Urinary bladder (tissue), 4 donors: ENCODE results near the gene SMARCB1. TPM values are rescaled to one million over a fixed set of nuclear protein-coding genes. Genes with fewer than 3 reads are reported as not detected.

Experiments
- DNase-seq: peaks from one replicate; pipeline ENCODE4 v3.0.0-alpha.2; 2015; ENCODE audit errors: extremely low spot score
- H3K27ac ChIP-seq: one replicate; pipeline ENCODE4 v1.5.1; 2013; ENCODE audit warnings: low read depth, mild to moderate bottlenecking, moderate library complexity
- H3K36me3 ChIP-seq: one replicate; pipeline ENCODE4 v1.6.1; 2013; ENCODE audit warnings: mild to moderate bottlenecking, moderate library complexity; ENCODE audit not compliant: insufficient read depth
- H3K4me1 ChIP-seq: one replicate; pipeline ENCODE4 v1.6.1; 2013; ENCODE audit warnings: mild to moderate bottlenecking, moderate library complexity; ENCODE audit not compliant: insufficient read depth
- H3K4me3 ChIP-seq: one replicate; pipeline ENCODE4 v1.5.1; 2013; ENCODE audit warnings: low read depth, low read length
- WGBS: extraction: QIAGEN DNeasy Blood & Tissue Kit; methylation state at CpG from one replicate; pipeline ENCODE4 v1.1.7; 2013; 5-methylcytosine and 5-hydroxymethylcytosine counted together
- polyA plus RNA-seq: library from polyadenylated mRNA; stranded (reverse); fragments of 200-250 nt; gene quantifications from one replicate; pipeline ENCODE4 v1.2.3, GENCODE V29; 2013
- total RNA-seq: library from RNA; depleted of rRNA; stranded (reverse); fragments of >200 nt; gene quantifications from one replicate; pipeline ENCODE4 v1.2.3, GENCODE V29; 2014
- donor health status: healthy with polysubstance abuse.
- donor health status: healthy.

Gene SMARCB1
- total RNA-seq (16.7 TPM), polyA plus RNA-seq (47.9 TPM)

DNA sequence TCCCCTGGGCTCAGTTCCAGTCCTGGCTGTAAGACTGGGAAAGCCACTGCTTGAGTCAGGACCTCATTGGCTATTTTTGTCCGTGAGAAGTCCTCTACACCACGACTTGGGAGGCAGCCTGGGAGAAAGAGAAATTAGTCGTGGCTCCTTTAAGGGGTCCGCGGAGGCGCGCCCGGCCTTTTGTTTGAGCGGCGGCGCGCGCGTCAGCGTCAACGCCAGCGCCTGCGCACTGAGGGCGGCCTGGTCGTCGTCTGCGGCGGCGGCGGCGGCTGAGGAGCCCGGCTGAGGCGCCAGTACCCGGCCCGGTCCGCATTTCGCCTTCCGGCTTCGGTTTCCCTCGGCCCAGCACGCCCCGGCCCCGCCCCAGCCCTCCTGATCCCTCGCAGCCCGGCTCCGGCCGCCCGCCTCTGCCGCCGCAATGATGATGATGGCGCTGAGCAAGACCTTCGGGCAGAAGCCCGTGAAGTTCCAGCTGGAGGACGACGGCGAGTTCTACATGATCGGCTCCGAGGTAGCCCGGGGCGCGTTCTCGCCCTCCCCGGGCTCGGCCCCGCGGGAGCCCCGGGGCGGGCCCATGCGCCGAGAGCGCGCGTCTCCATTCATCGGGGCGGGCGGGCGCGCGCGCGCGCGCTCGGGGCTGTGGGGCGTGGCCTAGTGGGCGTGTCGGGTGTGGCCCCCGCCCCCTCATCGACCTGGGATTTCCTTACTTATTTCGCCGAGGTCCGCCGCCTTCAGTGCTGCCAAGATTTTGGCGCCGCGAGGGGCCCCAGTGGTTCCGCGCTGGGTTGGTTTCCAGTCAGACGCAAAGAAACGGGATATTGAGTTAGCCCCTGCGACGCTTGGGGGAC is at the start of gene SMARCB1:
Gene SMARCB1, plus strand, starts transcription at position 215 of the 848 bp plus-strand sequence. Its CDS starts 204 bp downstream, at position 419.
- H3K4me1 ChIP-seq, result peaks cover 6% of the 10 kb centered on the region
- peak within 1 kb of the TSS; percentile 87 for H3K4me3 ChIP-seq
- H3K27ac ChIP-seq, result peak within 1 kb of the TSS; percentile 100
- peak; percentile 67 for DNase-seq
- under 1% methylated on average over 97 of the region's 97 CpGs for WGBS
- no peaks in the 10 kb centered on the region for H3K36me3 ChIP-seq

DNA sequence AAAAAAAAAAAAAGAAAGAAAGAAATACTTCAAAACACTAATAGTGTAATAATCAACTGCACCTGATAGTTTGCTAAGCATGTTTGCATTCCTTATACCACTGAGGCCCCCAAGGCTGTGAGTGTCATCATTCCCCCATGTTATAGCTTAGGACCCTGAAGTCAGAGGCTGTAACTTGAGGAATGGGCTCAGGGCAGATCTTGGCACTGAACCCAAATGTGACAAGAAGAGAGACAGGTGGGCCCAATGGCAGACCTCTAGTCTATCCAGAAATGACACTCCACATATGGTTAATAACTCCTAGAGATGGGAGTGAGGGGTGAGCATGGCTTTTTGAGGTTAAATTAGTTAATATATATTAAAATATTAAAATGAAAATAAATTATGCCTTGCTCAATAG is 49.1 kb upstream of the SMARCB1 start:
- H3K36me3 ChIP-seq, result no peaks in the 10 kb centered on the region
- DNase-seq, result no peak
- H3K4me3 ChIP-seq, result no peak overlapping the region
- no peaks in the 10 kb centered on the region for H3K4me1 ChIP-seq
- no peak overlapping the region for H3K27ac ChIP-seq

DNA sequence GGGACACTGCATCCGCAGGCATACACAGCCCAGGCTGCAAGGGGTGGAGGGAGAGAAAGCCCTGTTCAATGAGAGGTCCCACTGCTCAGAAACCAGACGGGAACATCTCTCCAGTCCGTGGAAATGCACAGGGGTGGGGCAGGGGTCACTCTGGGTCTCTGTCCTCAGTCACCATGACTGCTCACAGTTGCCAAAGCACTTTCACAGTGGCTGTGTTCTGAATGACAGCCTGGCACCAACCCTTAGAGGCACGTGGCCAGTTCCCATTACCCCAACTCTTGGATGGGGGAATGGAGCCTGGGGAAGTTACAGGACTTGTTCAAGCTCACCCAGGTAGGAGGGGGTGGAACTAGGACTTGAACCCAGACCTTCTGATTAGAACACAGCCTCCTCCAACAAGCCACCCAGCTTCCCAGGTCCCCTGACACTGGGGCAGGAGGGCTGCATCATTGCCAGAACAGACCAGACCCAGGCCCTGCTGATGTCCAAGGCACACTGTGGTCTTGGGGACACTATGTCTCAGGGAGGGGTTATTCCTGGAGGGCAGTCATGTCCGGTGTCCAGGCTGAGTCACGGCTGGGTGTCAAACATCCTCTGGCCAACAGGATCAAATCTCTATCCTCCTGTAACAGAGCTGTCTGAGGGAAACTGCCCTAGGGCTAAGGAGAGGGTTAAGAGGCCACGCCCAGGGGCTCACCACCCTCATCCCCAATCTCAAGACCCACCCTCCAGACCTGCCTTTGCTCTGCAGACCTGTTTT is 44.1 kb upstream of the SMARCB1 start:
- WGBS, result 70% methylated on average over 7 of the region's 7 CpGs
- Histone ChIP-seq H3K27ac (no peak overlapping the region), H3K4me1 (no peaks in the 10 kb centered on the region), H3K36me3 (peaks cover 5% of the 10 kb centered on the region), H3K4me3 (no peak overlapping the region)
- DNase-seq, result no peak

DNA sequence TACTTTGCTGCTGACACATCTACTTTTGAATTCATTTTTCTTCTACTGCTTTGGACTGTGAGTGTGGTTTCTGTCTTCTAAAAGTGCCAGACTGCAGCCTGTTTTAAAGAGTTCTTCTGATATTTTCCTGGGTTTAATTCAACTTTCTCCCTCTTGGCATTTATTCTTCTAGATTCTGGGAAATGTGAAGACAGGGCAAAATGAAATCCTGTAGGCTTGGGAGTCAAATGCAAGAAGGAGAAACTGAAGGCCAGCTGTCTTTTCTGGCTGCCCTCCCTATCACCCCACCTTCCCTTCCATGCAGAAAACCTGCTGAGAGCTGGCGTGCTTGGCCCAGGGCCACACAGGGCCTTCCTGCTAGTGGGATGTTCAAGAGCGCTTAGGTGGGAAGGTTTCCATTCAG is 43.5 kb upstream of the SMARCB1 start:
- peaks cover 5% of the 10 kb centered on the region for H3K36me3 ChIP-seq
- no peak for DNase-seq
- no peaks in the 10 kb centered on the region for H3K4me1 ChIP-seq
- 56% methylated on average over 2 of the region's 2 CpGs for WGBS
- H3K27ac ChIP-seq, result no peak overlapping the region
- no peak overlapping the region for H3K4me3 ChIP-seq

DNA sequence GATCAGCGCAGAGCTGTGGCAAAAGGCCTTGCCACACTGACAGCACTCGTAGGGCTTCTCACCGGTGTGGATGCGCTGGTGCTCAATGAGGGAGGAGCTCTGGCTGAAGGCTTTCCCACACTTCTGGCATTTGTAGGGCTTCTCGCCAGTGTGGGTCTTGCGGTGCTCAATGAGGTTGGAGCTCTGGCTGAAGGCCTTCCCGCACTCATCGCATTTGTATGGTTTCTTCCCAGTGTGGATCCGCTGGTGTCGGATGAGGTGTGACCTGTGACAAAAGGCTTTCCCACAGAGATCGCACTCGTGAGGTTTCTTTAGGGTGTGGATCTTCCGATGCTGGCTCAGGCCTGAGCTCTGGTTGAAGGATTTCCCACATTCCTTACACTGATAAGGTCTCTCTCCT is 42.8 kb upstream of the SMARCB1 start:
- H3K4me3 ChIP-seq, result no peak overlapping the region
- DNase-seq, result no peak
- H3K4me1 ChIP-seq, result no peaks in the 10 kb centered on the region
- 95% methylated on average over 13 of the region's 13 CpGs for WGBS
- no peak overlapping the region for H3K27ac ChIP-seq
- peaks cover 5% of the 10 kb centered on the region for H3K36me3 ChIP-seq

DNA sequence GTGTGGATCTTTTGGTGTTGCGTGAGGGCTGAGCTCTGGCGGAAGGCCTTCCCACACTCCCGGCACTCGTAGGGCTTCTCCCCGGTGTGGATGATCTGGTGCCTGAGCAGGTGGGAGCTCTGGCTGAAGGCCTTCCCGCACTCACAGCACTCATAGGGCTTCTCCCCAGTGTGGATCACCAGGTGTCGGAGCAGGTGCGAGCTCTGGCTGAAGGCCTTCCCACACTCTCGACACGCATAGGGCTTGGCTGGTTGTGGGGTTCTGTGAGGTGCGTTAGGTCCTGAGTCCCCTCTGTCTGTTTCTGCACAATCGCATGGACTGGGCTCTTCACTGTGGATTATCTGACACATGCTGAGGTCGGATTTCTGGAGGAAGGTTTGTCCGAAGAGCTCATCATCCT is 42.3 kb upstream of the SMARCB1 start:
- no peak overlapping the region for H3K4me3 ChIP-seq
- peaks cover 5% of the 10 kb centered on the region for H3K36me3 ChIP-seq
- no peaks in the 10 kb centered on the region for H3K4me1 ChIP-seq
- DNase-seq, result no peak
- H3K27ac ChIP-seq, result no peak overlapping the region
- WGBS, result 97% methylated on average over 14 of the region's 14 CpGs

DNA sequence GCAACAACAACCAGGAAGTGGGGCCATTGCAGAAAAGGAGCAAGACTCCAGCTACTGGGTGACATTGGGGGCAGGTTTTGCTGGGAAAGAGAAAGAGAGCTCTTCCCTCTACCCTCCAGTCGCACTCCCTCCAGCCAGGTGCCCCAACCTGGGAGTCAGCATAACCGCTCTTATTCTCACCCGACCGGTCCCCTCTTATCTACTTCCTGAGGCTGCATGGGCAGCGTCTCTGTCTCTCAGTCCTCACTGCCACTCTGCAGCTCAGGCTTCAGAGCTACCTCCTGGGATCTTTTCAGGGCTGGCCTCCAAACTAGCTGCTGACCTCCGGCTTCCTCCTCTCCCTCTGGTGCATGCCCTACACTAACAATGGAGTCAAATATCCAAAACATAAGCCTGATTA is 41.0 kb upstream of the SMARCB1 start:
- WGBS, result 82% methylated on average over 6 of the region's 6 CpGs
- Histone ChIP-seq H3K4me1 (no peaks in the 10 kb centered on the region), H3K36me3 (peaks cover 5% of the 10 kb centered on the region), H3K4me3 (no peak overlapping the region), H3K27ac (no peak overlapping the region)
- no peak for DNase-seq

DNA sequence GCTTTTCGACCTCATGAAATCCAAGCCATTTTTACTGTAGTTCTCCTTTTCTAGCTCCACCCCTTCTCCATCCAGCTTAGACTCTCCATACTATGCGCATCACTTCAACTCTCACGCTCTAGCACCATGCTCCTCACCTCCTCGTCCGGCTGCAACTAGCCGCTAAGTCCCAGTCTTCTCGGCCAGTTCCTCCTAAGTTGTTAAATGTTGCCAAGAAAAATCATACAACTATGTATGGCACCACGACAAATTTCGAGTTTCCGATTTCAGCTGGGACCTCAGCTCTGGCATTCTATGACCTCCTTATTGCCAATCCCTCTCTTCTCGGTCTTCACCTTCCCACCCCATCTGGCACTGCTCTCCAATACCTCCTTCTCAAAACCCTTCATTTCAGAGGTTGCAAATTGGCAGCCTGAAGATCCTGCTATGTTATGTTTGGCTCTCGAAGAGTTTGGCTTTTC is 36.9 kb upstream of the SMARCB1 start:
- no peak overlapping the region for H3K27ac ChIP-seq
- 62% methylated on average over 12 of the region's 12 CpGs for WGBS
- DNase-seq, result no peak

DNA sequence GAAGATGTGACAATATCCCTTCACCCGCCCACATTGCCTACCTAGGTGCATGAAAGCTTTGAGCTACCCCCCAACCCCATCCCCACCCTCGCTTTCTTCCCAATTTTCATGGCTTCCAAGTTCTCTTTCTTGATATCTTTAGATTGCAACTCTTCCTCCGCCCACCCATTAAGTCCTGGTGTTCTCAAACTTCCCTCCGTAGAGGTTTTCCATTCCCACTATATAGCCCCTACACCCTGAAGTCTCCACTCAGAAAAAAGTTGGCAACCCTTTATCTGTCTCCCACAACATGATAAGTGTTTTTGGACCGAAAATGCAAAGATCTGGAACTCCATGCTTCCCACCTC is 36.4 kb upstream of the SMARCB1 start:
- H3K4me3 ChIP-seq, result peak overlapping the region; percentile 85
- DNase-seq, result no peak

More for the DNA sequence above, 36.9 kb upstream of the SMARCB1 start:
- H3K36me3 ChIP-seq, result peaks cover 2% of the 10 kb centered on the region
- H3K4me1 ChIP-seq, result no peaks in the 10 kb centered on the region
- no peak overlapping the region for H3K4me3 ChIP-seq

DNA sequence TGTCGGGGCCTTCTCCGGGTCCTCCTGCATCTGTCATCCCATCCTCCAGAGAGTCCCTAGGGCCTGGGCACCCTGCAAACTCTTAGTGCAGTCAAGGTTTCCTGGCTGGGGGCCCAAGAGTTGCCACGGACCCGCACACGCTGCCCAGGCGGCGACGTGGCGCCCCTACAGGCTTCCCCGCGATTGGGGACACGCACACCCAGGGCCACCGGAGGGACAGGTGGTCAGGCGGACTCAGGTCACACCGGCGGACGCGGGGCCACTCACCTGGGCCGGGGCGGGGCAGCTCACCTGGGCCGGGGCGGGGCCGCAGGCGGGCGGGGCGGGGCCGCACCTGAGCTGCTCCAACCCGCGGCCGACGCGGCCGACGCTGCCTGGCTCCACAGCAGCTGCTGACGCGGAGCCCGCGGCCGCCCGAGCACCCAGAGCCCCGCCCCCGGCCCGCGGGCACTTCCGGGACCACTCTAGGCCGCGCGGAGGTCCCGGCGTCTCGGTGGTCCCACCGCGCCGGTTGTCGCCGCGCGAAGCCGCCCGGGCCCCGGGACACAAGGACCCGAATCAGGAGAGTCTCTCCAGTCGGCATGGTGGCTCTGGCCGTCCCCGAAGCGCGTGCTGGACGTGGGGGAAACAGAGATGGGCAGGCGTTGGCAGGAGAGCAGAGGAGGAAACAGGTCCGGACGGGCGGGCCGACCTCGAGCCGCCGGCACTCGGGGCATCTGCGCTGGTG is 35.9 kb upstream of the SMARCB1 start, which contains the start of gene ZNF70:
Gene ZNF70, minus strand, starts transcription at position 399 of the 727 bp plus-strand sequence. CDS start 5,972 bp downstream, outside the sequence.
- H3K36me3 ChIP-seq, result no peaks in the 10 kb centered on the region
- WGBS, result under 1% methylated on average over 78 of the region's 78 CpGs
- H3K27ac ChIP-seq, result peak within 1 kb of the TSS; percentile 84
- H3K4me3 ChIP-seq, result peak within 1 kb of the TSS; percentile 85
- no peak for DNase-seq
- H3K4me1 ChIP-seq, result no peaks in the 10 kb centered on the region

More for the DNA sequence above, 36.4 kb upstream of the SMARCB1 start:
- WGBS, result 36% methylated on average over 5 of the region's 5 CpGs
- Histone ChIP-seq H3K36me3 (no peaks in the 10 kb centered on the region), H3K27ac (no peak overlapping the region), H3K4me1 (no peaks in the 10 kb centered on the region)

DNA sequence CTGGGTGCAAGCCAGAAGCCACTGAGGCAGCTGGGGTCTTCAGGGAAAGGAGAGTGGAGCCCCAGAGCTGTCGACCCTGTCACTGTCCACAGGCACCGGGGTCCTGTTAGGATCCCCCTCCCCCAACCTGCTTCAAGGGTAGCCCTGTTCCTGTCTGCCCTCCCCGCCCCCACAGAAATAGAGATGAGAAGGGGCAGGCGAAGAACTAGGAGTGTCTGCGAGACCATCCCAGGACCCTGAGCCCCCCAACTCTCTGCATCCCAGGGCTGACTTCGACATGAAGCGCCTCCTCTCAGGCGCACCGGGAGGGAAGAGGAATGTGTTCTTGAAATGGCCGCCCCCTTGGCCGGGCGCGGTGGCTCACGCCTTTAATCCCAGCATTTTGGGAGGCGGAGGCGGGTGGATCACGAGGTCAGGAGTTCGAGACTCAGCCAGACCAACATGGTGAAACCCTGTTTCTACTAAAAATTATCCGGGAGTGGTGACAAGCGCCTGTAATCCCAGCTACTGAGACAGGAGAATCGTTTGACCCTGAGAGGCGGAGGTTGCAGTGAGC is 35.2 kb upstream of the SMARCB1 start:
- Histone ChIP-seq H3K4me1 (no peaks in the 10 kb centered on the region), H3K36me3 (no peaks in the 10 kb centered on the region), H3K4me3 (peak overlapping the region; percentile 85), H3K27ac (peak overlapping the region; percentile 84)
- 15% methylated on average over 22 of the region's 22 CpGs for WGBS
- DNase-seq, result no peak

DNA sequence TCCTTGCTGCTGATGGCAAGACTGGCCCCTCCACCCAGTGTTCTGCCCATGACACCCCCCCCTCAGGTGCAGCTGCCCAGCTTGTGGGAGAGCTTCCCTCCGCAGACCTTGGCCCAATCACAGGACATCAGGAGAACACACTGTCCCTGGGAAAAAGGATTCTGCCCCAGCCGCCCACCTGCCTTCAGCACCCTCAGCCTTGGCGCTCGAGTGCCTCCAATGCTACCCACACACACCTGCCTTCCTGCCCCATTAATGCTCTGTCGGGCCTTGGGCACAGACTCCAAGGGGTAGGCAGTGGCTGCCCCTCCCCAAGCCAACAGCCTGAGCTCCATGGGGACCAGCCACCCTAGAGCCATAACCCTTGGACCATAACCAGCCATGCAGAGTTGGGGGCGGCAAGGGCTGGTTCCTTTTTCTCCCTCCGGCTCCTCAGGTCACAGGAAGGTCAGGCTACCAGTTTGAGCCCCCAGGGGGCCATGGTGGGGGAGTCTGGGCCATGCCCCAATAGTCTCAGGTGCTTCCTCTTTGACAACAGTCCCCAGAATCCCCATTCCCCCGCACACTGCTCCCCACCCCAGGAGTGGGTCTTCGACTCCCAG is 34.6 kb upstream of the SMARCB1 start:
- no peak overlapping the region for H3K4me3 ChIP-seq

DNA sequence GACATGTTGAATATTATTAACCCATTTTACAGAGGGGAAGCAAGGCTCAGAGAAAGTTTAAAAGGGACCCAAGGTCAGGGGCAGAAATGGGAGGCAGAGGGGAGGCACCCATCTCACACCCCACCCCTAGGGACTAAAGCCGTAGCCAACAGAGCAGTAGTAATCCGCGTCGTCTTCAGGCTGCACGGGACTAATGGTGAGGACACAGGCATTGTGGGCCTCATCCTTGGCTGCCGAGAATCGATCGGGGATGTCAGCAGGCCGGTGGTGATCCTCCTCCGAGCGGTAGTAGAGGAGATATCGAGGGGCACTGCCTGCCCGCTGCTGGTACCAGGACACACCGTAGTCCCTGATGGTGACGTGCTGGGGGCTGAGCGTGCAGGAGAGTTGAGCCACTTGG is 34.0 kb upstream of the SMARCB1 start:
- H3K27ac ChIP-seq, result no peak overlapping the region
- WGBS, result 89% methylated on average over 16 of the region's 16 CpGs
- no peaks in the 10 kb centered on the region for H3K4me1 ChIP-seq
- DNase-seq, result no peak
- no peaks in the 10 kb centered on the region for H3K36me3 ChIP-seq
- no peak overlapping the region for H3K4me3 ChIP-seq

More for the DNA sequence above, 34.6 kb upstream of the SMARCB1 start:
- no peak for DNase-seq
- WGBS, result 77% methylated on average over 9 of the region's 9 CpGs
- no peaks in the 10 kb centered on the region for H3K4me1 ChIP-seq
- no peak overlapping the region for H3K27ac ChIP-seq
- H3K36me3 ChIP-seq, result no peaks in the 10 kb centered on the region
